Measurements from ENCODE around the gene HDAC11.
A peak's percentile ranks its signal among the peaks of the same experiment; 100 is the strongest.

Gene HDAC11

GRCh38 chr3:13451301-13451673, 28.8 kb upstream of the HDAC11 start:
- Mint-ChIP-seq H3K4me1 (peaks cover 19% of the 10 kb centered on the region), H3K27ac (peak overlapping the region; percentile 34), H3K9me3 (peaks cover 2% of the 10 kb centered on the region), H3K4me3 (peak overlapping the region; percentile 88), H3K36me3 (ENCODE audit: low read depth) (peaks cover 5% of the 10 kb centered on the region), H3K27me3 (ENCODE audit: low read depth, poor library complexity) (no peaks in the 10 kb centered on the region)
- peak; percentile 28 for DNase-seq
- TF ChIP-seq CTCF (IDR thresholded peaks at IDR 0.05), result no peak

GRCh38 chr3:13452490-13453335, 27.4 kb upstream of the HDAC11 start:
- H3K4me1 Mint-ChIP-seq, result peaks cover 22% of the 10 kb centered on the region
- no peak for DNase-seq
- H3K4me3 Mint-ChIP-seq, result peak overlapping the region; percentile 88
- no peaks in the 10 kb centered on the region for H3K9me3 Mint-ChIP-seq
- peak; percentile 44 for TF ChIP-seq CTCF (IDR thresholded peaks at IDR 0.05)
- no peaks in the 10 kb centered on the region for H3K27me3 Mint-ChIP-seq (ENCODE audit: low read depth, poor library complexity)
- no peak overlapping the region for H3K27ac Mint-ChIP-seq
- H3K36me3 Mint-ChIP-seq (ENCODE audit: low read depth), result no peaks in the 10 kb centered on the region

- no peaks in the 10 kb centered on the region for H3K27me3 Mint-ChIP-seq (ENCODE audit: low read depth, poor library complexity)
- no peak overlapping the region for H3K4me3 Mint-ChIP-seq
- H3K27ac Mint-ChIP-seq, result no peak overlapping the region
- no peaks in the 10 kb centered on the region for H3K36me3 Mint-ChIP-seq (ENCODE audit: low read depth)
- TF ChIP-seq CTCF (IDR thresholded peaks at IDR 0.05), result no peak
- peaks cover 33% of the 10 kb centered on the region for H3K4me1 Mint-ChIP-seq
- H3K9me3 Mint-ChIP-seq, result no peaks in the 10 kb centered on the region
- no peak for DNase-seq
These were observed 24.5 kb upstream of the HDAC11 start for GRCh38 chr3:13455644-13456043.

- H3K4me1 Mint-ChIP-seq, result peaks cover 35% of the 10 kb centered on the region
- H3K27ac Mint-ChIP-seq, result no peak overlapping the region
- no peak overlapping the region for H3K4me3 Mint-ChIP-seq
- H3K9me3 Mint-ChIP-seq, result no peaks in the 10 kb centered on the region
- H3K27me3 Mint-ChIP-seq (ENCODE audit: low read depth, poor library complexity), result peaks cover 6% of the 10 kb centered on the region
- DNase-seq, result no peak
- no peak for TF ChIP-seq CTCF (IDR thresholded peaks at IDR 0.05)
- H3K36me3 Mint-ChIP-seq (ENCODE audit: low read depth), result no peaks in the 10 kb centered on the region
These were observed 22.5 kb upstream of the HDAC11 start for GRCh38 chr3:13457593-13457992.

GRCh38 chr3:13459605-13460340, 20.3 kb upstream of the HDAC11 start:
- Mint-ChIP-seq H3K27ac (no peak overlapping the region), H3K4me3 (no peak overlapping the region), H3K9me3 (no peaks in the 10 kb centered on the region), H3K27me3 (ENCODE audit: low read depth, poor library complexity) (peaks cover 6% of the 10 kb centered on the region), H3K4me1 (peaks cover 35% of the 10 kb centered on the region), H3K36me3 (ENCODE audit: low read depth) (no peaks in the 10 kb centered on the region)
- no peak for DNase-seq
- no peak for TF ChIP-seq CTCF (IDR thresholded peaks at IDR 0.05)
